ENCODE data around the gene SALL4. TPM values are rescaled to one million over a fixed set of nuclear protein-coding genes. Genes with fewer than 3 reads are reported as not detected.
"Not testable (repeated sequence)": the region's sequence is repeated elsewhere in the genome, so short reads cannot be mapped to it uniquely, and the experiment has no call there.

SALL4 gene
- total RNA-seq, 1 donor from 2014 or later, result not detected

GRCh38 chr20:51759769-51760510, 42.4 kb downstream of the SALL4 start:
- no peak for DNase-seq (ENCODE audit: extremely low spot score in 2 of 2)
- intact Hi-C loops (cut with DNase I), result loop anchor here (5.0 to 10.0 kb wide), 2 partner anchors 115 to 347 kb away; no protein-coding TSS in a partner anchor
- TF ChIP-seq, protein P1, sequence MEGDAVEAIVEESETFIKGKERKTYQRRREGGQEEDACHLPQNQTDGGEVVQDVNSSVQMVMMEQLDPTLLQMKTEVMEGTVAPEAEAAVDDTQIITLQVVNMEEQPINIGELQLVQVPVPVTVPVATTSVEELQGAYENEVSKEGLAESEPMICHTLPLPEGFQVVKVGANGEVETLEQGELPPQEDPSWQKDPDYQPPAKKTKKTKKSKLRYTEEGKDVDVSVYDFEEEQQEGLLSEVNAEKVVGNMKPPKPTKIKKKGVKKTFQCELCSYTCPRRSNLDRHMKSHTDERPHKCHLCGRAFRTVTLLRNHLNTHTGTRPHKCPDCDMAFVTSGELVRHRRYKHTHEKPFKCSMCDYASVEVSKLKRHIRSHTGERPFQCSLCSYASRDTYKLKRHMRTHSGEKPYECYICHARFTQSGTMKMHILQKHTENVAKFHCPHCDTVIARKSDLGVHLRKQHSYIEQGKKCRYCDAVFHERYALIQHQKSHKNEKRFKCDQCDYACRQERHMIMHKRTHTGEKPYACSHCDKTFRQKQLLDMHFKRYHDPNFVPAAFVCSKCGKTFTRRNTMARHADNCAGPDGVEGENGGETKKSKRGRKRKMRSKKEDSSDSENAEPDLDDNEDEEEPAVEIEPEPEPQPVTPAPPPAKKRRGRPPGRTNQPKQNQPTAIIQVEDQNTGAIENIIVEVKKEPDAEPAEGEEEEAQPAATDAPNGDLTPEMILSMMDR (IDR thresholded peaks at IDR 0.05), result no peak
- no peak for TF ChIP-seq POLR2A (IDR thresholded peaks at IDR 0.05)
- H3K36me3 ChIP-seq, result no peaks in the 10 kb centered on the region
- H3K4me1 ChIP-seq, result no peaks in the 10 kb centered on the region
- no peak overlapping the region for H3K4me3 ChIP-seq
- H3K27me3 ChIP-seq, result no peaks in the 10 kb centered on the region
- H3K27ac ChIP-seq, result no peak overlapping the region
- no peaks in the 10 kb centered on the region for H3K9me3 ChIP-seq

GRCh38 chr20:51758978-51759544, 43.3 kb downstream of the SALL4 start:
- Histone ChIP-seq H3K4me1 (no peaks in the 10 kb centered on the region), H3K4me3 (no peak overlapping the region), H3K27ac (no peak overlapping the region), H3K27me3 (no peaks in the 10 kb centered on the region), H3K36me3 (no peaks in the 10 kb centered on the region), H3K9me3 (no peaks in the 10 kb centered on the region)
- intact Hi-C loops (cut with DNase I), result loop anchor here (5.0 kb wide), 1 partner anchor 348 kb away; no protein-coding TSS in a partner anchor
- DNase-seq (ENCODE audit: extremely low spot score in 2 of 2), result no peak
- TF ChIP-seq POLR2A (IDR thresholded peaks at IDR 0.05), result no peak

GRCh38 chr20:51757226-51757625, 45.1 kb downstream of the SALL4 start:
- Histone ChIP-seq H3K4me1 (peaks cover 6% of the 10 kb centered on the region), H3K27ac (no peak overlapping the region), H3K9me3 (no peaks in the 10 kb centered on the region), H3K36me3 (no peaks in the 10 kb centered on the region), H3K27me3 (no peaks in the 10 kb centered on the region), H3K4me3 (no peak overlapping the region)
- intact Hi-C loops (cut with DNase I), result loop anchor here (5.0 kb wide), 1 partner anchor 350 kb away; no protein-coding TSS in a partner anchor
- DNase-seq (ENCODE audit: extremely low spot score in 2 of 2), result no peak
- TF ChIP-seq POLR2A (IDR thresholded peaks at IDR 0.05), result no peak
- TF ChIP-seq, protein P1 (IDR thresholded peaks at IDR 0.05), result no peak
- no peak for TF ChIP-seq POLR2AphosphoS5 (IDR thresholded peaks at IDR 0.05; ENCODE audit: insufficient read depth in 1 of 2, low read depth in 1 of 2)

- Histone ChIP-seq H3K27me3 (no peaks in the 10 kb centered on the region), H3K9me3 (no peaks in the 10 kb centered on the region), H3K4me3 (no peak overlapping the region), H3K27ac (no peak overlapping the region), H3K4me1 (peaks cover 10% of the 10 kb centered on the region), H3K36me3 (no peaks in the 10 kb centered on the region)
- DNase-seq (ENCODE audit: extremely low spot score in 2 of 2), result no peak
- intact Hi-C loops (cut with DNase I), result loop anchor here (5.0 kb wide), 1 partner anchor 351 kb away; no protein-coding TSS in a partner anchor
- TF ChIP-seq POLR2AphosphoS5 (IDR thresholded peaks at IDR 0.05; ENCODE audit: insufficient read depth in 1 of 2, low read depth in 1 of 2), result no peak
- TF ChIP-seq, protein P1 (IDR thresholded peaks at IDR 0.05), result no peak
- TF ChIP-seq POLR2A (IDR thresholded peaks at IDR 0.05), result no peak
Measured at GRCh38 chr20:51756653-51757052, 45.7 kb downstream of the SALL4 start.

GRCh38 chr20:51753220-51753619, 49.1 kb downstream of the SALL4 start:
- H3K27ac ChIP-seq, result not testable (repeated sequence)
- H3K4me1 ChIP-seq, result peaks cover 25% of the 10 kb centered on the region

DNA sequence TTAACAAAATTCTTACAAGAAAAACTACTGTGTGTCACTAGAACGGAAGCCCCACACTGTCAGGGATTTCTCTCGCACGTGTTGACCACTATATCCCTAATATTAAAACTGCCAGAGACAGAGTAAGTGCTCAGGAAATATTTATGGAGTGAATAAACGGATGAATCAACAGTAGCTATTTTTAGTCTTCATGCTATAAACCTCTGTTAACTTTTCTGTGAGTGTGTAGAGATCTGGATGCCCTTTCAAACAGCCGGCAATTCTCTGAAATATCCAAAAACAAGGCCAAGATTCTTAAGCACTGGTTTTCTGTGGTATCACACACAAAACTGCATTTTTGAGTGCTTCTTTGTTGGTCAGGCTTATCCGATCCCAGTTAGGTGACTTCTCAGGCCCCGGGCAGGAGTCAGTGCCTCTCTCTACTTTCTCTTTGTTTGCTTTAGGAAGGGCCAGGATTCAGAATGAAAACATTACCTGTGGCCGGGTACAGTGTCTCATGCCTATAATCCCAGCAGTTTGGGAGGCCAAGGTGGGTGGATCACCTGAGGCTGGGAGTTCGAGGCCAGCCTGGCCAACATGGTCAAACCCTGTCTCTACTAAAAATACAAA, 49.9 kb downstream of the SALL4 start:
- TF ChIP-seq POLR2A (IDR thresholded peaks at IDR 0.05) (no peak), POLR2AphosphoS5 (IDR thresholded peaks at IDR 0.05; ENCODE audit: insufficient read depth in 1 of 2, low read depth in 1 of 2) (peak in 1 of 2 donors; percentile 79)
- Histone ChIP-seq H3K27me3 (no peaks in the 10 kb centered on the region), H3K4me1 (peaks cover 25% of the 10 kb centered on the region), H3K4me3 (no peak overlapping the region), H3K36me3 (no peaks in the 10 kb centered on the region), H3K27ac (peak overlapping the region; percentile 25), H3K9me3 (no peaks in the 10 kb centered on the region)
- intact Hi-C loops (cut with DNase I), result no loop called here
- DNase-seq (ENCODE audit: extremely low spot score in 2 of 2), result no peak

More at GRCh38 chr20:51753220-51753619, 49.1 kb downstream of the SALL4 start:
- H3K27me3 ChIP-seq; intact Hi-C loops (cut with DNase I); DNase-seq (ENCODE audit: extremely low spot score in 2 of 2); H3K4me3 ChIP-seq; H3K9me3 ChIP-seq; H3K36me3 ChIP-seq: not testable (repeated sequence)

All from vagina (tissue), 2 donors.